Activated naive CD4-positive, alpha-beta T cell treated with anti-CD3 and anti-CD28 coated beads for 36 hours (primary cell): ENCODE data around the gene SMIM27. TPM values are rescaled to one million over a fixed set of nuclear protein-coding genes. Genes with fewer than 3 reads are reported as not detected.
A peak's percentile ranks its signal among the peaks of the same experiment; 100 is the strongest.

Source experiments
- CTCF ChIA-PET: fragments of 350-600 bp; sonication (Branson Sonifier 250); formaldehyde crosslinking; loops from one replicate; lab custom pipeline; 2021; ENCODE audit warnings: antibody characterized with exemption; lab: Charles Lee
- DNase-seq: peaks from one replicate; pipeline ENCODE4 v3.0.0-alpha.2; 2020
- H3K27ac Mint-ChIP-seq: one replicate; pipeline ENCODE4 v1.8.0; 2021; ENCODE audit warnings: mild to moderate bottlenecking, mixed read lengths
- H3K27me3 Mint-ChIP-seq: one replicate; pipeline ENCODE4 v1.8.0; 2021; ENCODE audit warnings: low read depth, mixed read lengths
- H3K36me3 Mint-ChIP-seq: one replicate; pipeline ENCODE4 v1.8.0; 2021; ENCODE audit warnings: low read depth, mixed read lengths
- H3K4me1 Mint-ChIP-seq: one replicate; pipeline ENCODE4 v1.8.0; 2021; ENCODE audit warnings: low read depth, mixed read lengths
- H3K4me3 Mint-ChIP-seq: one replicate; pipeline ENCODE4 v1.8.0; 2021; ENCODE audit warnings: mild to moderate bottlenecking, moderate library complexity, mixed read lengths
- H3K9me3 Mint-ChIP-seq: one replicate; pipeline ENCODE4 v1.8.0; 2021; ENCODE audit warnings: mixed read lengths
- intact Hi-C: fragments of 100-400 bp; cut with micrococcal nuclease; formaldehyde crosslinking; loops from one replicate; pipeline ENCODE4 v1.15.1; 2023
- total RNA-seq, 2 experiments: library from RNA; stranded (reverse); gene quantifications; one replicate each; pipeline ENCODE4 v1.2.3, GENCODE V29; 2021

The SMIM27 gene
- total RNA-seq, 2 experiments from 2014 or later: 25.8 to 27.1 TPM

DNA sequence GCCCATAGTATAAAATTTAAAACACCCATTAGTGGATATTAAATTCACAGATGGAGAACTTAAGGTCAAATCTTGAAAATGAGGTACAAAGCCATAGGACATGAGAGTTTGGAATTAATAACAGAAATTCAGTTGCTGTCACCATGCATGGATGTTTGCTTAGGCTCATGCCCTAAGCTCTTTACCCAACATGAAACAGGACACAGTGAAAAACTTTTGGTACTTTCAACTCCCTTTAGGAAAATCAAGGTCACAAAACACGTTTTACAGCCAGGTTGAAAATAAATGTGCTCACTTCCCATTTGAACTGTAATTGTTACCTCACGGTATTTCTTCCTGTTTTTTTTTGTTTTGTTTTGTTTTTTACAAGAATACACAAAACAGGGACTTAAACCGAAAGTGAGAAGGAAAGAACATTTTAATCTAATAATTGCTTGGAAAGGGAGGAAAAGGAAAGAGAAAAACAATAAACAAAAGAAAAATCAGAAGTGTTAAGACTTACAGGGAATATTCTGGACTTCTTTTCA is 6.3 kb downstream of the SMIM27 start:
- Mint-ChIP-seq H3K9me3 (no peaks in the 10 kb centered on the region), H3K27ac (peak overlapping the region; percentile 17), H3K36me3 (peaks cover 9% of the 10 kb centered on the region), H3K27me3 (no peaks in the 10 kb centered on the region), H3K4me3 (no peak overlapping the region), H3K4me1 (peaks cover 36% of the 10 kb centered on the region)
- CTCF ChIA-PET: interaction anchor here (0.6 to 1.1 kb wide), 3 partner anchors 14 to 179 kb away, joined by 3 to 5 read pairs (median 3); no protein-coding TSS in a partner anchor
- intact Hi-C loops: loop anchor here (10.0 kb wide), 1 partner anchor 896 kb away; no protein-coding TSS in a partner anchor
- no peak for DNase-seq

DNA sequence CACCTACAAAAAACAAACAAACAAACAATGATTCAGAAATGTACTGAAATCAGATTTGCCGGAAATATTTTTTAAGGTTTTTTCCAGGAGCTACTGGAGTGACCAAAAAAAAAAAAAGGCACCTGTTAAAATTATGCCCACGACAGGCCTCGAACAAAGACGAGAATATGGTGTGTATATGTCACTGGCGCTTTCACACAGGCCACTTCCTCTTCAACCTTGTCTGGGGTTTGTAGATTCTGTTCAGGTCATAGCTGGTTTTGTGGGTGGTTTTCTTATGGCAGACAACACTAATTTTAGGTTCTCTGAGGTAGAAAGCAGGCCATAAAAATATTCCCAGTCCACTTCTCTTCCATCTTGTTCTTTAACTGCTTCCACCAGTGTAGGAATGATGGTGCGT is 13.8 kb downstream of the SMIM27 start:
- CTCF ChIA-PET: interaction anchor here (0.6 to 1.7 kb wide), 2 partner anchors 11 to 1930 kb away, joined by 3 to 5 read pairs; no protein-coding TSS in a partner anchor
- Mint-ChIP-seq H3K4me3 (no peak overlapping the region), H3K27me3 (no peaks in the 10 kb centered on the region), H3K36me3 (peaks cover 18% of the 10 kb centered on the region), H3K27ac (no peak overlapping the region), H3K4me1 (peaks cover 12% of the 10 kb centered on the region), H3K9me3 (no peaks in the 10 kb centered on the region)
- no peak for DNase-seq
- intact Hi-C loops: no loop called here

DNA sequence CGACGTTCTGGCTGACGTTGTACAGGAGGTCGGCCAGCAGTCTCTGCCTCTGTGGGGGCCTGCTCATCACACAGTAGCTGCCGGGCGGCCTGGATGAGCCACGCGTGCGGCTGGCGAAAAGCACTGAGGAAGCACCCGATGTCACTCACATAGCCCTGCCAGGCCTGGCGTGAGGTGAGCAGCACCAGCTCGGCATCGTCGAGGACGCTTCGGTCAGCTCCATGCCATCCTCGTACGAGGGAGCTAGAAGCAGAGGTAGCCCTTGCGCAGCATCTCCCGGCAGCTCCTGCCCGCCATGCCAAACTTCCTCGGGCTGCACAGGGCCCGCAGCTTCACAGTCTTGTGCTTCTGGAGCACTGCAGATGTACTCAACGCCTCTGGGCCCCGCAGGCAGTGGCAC is 14.6 kb downstream of the SMIM27 start:
- H3K36me3 Mint-ChIP-seq: peaks cover 18% of the 10 kb centered on the region
- H3K27ac Mint-ChIP-seq: no peak overlapping the region
- no peak for DNase-seq
- H3K4me3 Mint-ChIP-seq: no peak overlapping the region
- peaks cover 15% of the 10 kb centered on the region for H3K4me1 Mint-ChIP-seq
- CTCF ChIA-PET: interaction anchor here (0.5 to 1.7 kb wide), 3 partner anchors 12 to 41 kb away, joined by 3 to 8 read pairs (median 5); partner anchors contain the start of gene RIGI
- H3K9me3 Mint-ChIP-seq: no peaks in the 10 kb centered on the region
- H3K27me3 Mint-ChIP-seq: no peaks in the 10 kb centered on the region
- intact Hi-C loops: no loop called here

DNA sequence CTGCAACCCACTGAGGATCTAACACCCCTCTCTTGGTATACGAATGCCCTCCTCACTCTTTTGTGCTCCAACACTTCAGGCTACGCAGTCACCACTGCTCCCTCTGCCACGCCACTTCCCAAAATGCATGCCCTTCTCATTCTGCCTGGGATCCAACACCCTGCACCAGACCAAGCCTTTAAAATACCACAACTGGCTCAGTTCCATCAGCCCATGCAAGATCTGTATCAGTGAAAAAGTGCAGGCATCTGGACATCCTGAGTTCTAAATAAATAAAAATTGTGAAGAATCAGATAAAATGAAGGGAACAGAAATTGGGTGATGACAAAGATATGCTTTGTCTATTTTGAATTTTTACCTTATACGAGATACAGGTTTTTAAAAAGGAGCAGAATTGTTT is 18.1 kb downstream of the SMIM27 start:
- Mint-ChIP-seq H3K4me3 (no peak overlapping the region), H3K9me3 (no peaks in the 10 kb centered on the region), H3K36me3 (peaks cover 21% of the 10 kb centered on the region), H3K27ac (no peak overlapping the region), H3K27me3 (no peaks in the 10 kb centered on the region), H3K4me1 (peaks cover 16% of the 10 kb centered on the region)
- CTCF ChIA-PET: no interaction called here
- intact Hi-C loops: loop anchor here (1.0 kb wide), 1 partner anchor 11 kb away; no protein-coding TSS in a partner anchor
- no peak for DNase-seq

DNA sequence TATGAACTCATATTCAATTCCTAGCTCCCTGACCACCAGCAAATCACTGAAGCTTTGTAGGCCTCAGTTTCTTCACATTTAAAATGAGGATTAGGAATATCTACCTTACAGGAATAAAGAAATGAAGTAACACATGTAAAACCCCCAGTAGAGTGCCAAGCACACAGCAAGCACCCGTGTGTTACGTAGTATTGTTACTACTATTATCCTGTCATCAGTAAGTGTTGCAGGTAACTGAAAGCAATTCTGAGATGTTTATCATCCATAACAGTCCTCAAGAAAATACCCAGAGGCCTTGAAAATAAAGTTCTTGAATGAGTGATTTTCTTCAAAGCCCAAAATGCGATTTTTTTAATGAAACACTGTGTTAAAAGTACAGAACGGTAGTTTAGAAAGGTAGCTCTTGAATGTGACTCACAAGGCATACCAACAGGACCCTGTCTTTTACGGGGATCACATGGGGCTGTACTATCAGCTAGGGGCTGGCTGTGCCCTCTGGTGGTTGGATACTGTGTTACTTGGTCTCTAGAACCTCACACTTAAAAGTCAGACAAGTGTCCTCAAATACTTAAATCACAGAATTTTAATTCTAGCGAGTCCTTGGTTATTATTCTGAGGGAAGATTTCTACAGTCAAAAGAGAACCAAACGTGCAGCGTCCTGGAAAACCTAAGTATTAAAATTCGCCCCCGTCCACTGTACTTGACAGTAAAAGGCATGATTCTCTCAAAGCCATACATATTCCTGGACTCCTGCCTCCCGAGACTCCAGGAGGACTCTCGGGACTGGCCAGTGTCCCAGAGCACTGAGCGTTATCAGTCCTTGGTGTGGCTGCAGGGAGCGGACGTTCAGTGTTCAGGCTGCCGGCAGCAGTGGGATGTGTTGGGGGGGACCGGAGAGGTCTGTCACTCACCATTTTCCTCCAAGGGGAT is 20.1 kb downstream of the SMIM27 start:
- Mint-ChIP-seq H3K27ac (peak overlapping the region; percentile 92), H3K36me3 (peaks cover 14% of the 10 kb centered on the region), H3K9me3 (no peaks in the 10 kb centered on the region), H3K27me3 (no peaks in the 10 kb centered on the region), H3K4me3 (peak overlapping the region; percentile 88), H3K4me1 (peaks cover 16% of the 10 kb centered on the region)
- CTCF ChIA-PET: interaction anchor here (0.8 to 4.0 kb wide), 20 partner anchors 9 to 193 kb away, joined by 3 to 90 read pairs (median 5); partner anchors contain the start of genes ACO1, RIGI, SMIM27 and TOPORS
- intact Hi-C loops: loop anchor here (1.0 to 2.0 kb wide), 6 partner anchors 20 to 505 kb away; partner anchors contain the start of genes DNAJA1, RIGI, SMIM27 and SMU1
- peak; percentile 88 for DNase-seq

DNA sequence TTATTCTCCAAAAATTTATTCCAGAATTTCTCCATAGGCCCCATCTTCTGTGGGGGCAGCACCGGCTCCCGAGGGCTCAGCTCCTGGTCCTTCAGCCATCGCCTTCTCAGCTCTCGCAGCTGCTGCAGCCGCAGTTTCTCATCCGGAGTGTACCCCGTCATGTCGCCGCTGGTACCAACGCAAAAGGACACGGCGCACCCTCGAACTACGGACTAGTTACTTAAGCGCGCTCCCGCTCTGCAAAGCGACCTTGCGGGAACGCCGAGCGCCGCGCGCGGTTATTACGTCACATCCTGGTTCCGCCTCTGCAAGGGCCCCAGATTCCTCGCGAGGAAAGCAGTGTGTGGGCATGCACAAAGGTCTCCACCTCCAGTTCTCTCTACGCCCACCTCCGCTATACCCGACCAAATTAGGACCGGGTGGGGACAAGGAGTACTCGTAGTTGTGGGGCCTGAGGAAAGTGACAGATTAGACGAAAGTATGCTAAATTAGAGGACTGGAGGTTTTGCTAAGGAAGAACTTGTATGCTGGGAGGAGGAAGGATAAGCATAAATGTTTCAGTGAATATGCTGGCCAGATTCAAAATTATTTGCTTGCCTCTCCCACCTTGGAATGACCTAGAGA is 20.9 kb downstream of the SMIM27 start, which contains the start of gene NDUFB6:
Gene NDUFB6 (minus strand): TSS at position 260 of the 624 bp plus-strand sequence. CDS start 99 bp downstream, at position 161.
- H3K9me3 Mint-ChIP-seq: no peaks in the 10 kb centered on the region
- peaks cover 16% of the 10 kb centered on the region for H3K4me1 Mint-ChIP-seq
- H3K36me3 Mint-ChIP-seq: peaks cover 12% of the 10 kb centered on the region
- peak within 1 kb of the TSS; percentile 88 for H3K4me3 Mint-ChIP-seq
- CTCF ChIA-PET: interaction anchor here (0.6 to 4.0 kb wide), 10 partner anchors 9 to 194 kb away, joined by 3 to 90 read pairs (median 10); partner anchors contain the start of genes ACO1, RIGI, SMIM27 and TOPORS
- peaks cover 2% of the 10 kb centered on the region for H3K27me3 Mint-ChIP-seq
- peak within 1 kb of the TSS; percentile 92 for H3K27ac Mint-ChIP-seq
- intact Hi-C loops: loop anchor here (1.0 to 2.0 kb wide), 10 partner anchors 21 to 691 kb away; partner anchors contain the start of genes ACO1, APTX, BAG1 and DNAJA1
- DNase-seq: peak; percentile 98

DNA sequence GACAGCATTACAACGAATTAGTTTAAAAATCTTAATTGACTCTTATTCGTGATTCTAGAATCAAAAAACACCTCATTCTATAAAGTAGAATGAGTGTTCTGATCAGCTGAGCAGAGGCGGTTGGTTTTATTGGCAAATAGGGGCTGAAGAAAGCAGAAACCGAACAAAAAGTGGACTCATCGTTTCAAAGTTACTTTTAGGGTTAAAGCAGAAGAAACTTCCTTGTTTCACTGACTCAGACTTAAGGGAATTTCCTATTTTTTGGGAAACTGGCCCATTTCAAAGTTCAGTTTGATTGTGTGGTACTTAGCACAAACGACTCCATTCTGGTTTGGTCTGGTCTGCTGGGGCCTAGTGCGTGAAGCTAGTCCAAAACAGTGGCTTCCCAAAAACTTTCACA is 21.7 kb downstream of the SMIM27 start:
- DNase-seq: no peak
- Mint-ChIP-seq H3K27me3 (peaks cover 2% of the 10 kb centered on the region), H3K36me3 (peaks cover 8% of the 10 kb centered on the region), H3K27ac (peak overlapping the region; percentile 92), H3K4me1 (peaks cover 16% of the 10 kb centered on the region), H3K4me3 (peak overlapping the region; percentile 88), H3K9me3 (no peaks in the 10 kb centered on the region)
- CTCF ChIA-PET: interaction anchor here (0.6 to 4.0 kb wide), 7 partner anchors 8 to 195 kb away, joined by 3 to 90 read pairs (median 15); partner anchors contain the start of genes ACO1 and RIGI
- intact Hi-C loops: loop anchor here (1.0 to 2.0 kb wide), 6 partner anchors 141 to 690 kb away; partner anchors contain the start of genes ACO1, APTX, BAG1 and SMU1

DNA sequence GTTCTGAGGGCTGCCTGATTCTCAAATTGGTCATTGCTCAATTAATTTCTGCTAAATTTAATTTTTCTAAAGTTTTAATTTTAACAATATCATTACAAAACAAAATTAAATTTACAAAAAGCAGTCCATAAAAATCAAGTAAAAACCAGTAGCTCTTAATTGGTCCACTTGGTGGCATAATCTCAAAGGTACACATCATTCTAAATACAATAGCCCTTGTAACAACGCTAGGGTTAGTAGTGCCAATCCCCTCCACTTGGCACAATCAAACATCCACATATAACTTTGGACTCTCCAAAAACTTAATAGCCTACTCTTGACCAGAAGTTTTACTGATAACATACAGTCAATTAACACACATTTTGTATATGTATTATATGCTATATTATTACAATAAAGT is 22.7 kb downstream of the SMIM27 start:
- no peak for DNase-seq
- intact Hi-C loops: no loop called here
- H3K4me3 Mint-ChIP-seq: no peak overlapping the region

DNA sequence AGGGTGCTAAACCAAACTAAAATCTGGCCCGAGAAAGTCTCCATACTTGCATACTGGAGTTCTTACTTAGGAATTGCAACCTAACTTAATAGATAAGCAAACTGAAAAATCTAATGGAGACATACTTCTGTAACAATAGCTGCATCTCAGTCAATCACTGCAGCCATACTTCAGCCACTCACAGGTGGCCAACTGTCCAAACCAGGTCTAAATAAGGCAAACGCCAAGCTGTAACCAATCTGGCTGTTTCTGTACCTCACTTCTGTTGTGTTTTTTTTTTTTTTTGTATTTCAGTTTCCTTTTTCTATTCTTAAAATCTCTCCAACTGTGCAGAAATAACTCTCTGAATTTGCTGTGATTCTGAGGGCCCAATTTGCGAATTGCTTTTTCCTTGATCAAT is 25.2 kb downstream of the SMIM27 start:
- no peak for DNase-seq
- Mint-ChIP-seq H3K27me3 (peaks cover 11% of the 10 kb centered on the region), H3K36me3 (peaks cover 3% of the 10 kb centered on the region), H3K4me1 (peaks cover 3% of the 10 kb centered on the region), H3K27ac (no peak overlapping the region), H3K9me3 (no peaks in the 10 kb centered on the region), H3K4me3 (no peak overlapping the region)
- intact Hi-C loops: no loop called here
- CTCF ChIA-PET: interaction anchor here (8.8 kb wide), 1 partner anchor 200 kb away, joined by 322 read pairs; no protein-coding TSS in a partner anchor

More for the DNA sequence above, 22.7 kb downstream of the SMIM27 start:
- CTCF ChIA-PET: interaction anchor here (0.6 to 4.0 kb wide), 5 partner anchors 17 to 238 kb away, joined by 3 to 90 read pairs (median 3); partner anchors contain the start of gene ACO1
- Mint-ChIP-seq H3K27ac (no peak overlapping the region), H3K36me3 (peaks cover 8% of the 10 kb centered on the region), H3K4me1 (peaks cover 15% of the 10 kb centered on the region), H3K27me3 (peaks cover 7% of the 10 kb centered on the region), H3K9me3 (no peaks in the 10 kb centered on the region)

DNA sequence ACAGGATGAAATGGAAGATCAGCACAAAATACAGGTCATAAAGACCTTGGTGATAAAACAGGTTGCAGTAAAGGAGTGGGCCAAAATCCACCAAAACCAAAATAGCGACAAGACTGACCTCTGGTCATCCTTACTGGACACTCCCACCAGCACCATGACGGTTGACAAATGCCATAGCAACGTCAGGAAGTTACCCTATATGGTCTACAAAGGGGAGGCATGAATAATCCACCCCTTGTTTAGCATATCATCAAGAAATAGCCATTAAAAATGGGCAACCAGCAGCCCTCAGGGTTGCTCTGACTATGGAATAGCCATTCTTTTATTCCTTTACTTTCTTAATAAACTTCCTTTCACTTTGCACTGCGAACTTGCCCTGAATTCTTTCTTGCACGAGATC is 26.8 kb downstream of the SMIM27 start:
- CTCF ChIA-PET: interaction anchor here (0.7 to 8.8 kb wide), 18 partner anchors 9 to 395 kb away, joined by 3 to 322 read pairs (median 4); partner anchors contain the start of genes ACO1 and RIGI
- intact Hi-C loops: loop anchor here (1.0 kb wide), 1 partner anchor 200 kb away; no protein-coding TSS in a partner anchor
- H3K27ac Mint-ChIP-seq: no peak overlapping the region
- H3K4me3 Mint-ChIP-seq: no peak overlapping the region
- peaks cover 1% of the 10 kb centered on the region for H3K4me1 Mint-ChIP-seq
- H3K27me3 Mint-ChIP-seq: peaks cover 11% of the 10 kb centered on the region
- H3K9me3 Mint-ChIP-seq: no peaks in the 10 kb centered on the region
- DNase-seq: no peak
- H3K36me3 Mint-ChIP-seq: no peaks in the 10 kb centered on the region

DNA sequence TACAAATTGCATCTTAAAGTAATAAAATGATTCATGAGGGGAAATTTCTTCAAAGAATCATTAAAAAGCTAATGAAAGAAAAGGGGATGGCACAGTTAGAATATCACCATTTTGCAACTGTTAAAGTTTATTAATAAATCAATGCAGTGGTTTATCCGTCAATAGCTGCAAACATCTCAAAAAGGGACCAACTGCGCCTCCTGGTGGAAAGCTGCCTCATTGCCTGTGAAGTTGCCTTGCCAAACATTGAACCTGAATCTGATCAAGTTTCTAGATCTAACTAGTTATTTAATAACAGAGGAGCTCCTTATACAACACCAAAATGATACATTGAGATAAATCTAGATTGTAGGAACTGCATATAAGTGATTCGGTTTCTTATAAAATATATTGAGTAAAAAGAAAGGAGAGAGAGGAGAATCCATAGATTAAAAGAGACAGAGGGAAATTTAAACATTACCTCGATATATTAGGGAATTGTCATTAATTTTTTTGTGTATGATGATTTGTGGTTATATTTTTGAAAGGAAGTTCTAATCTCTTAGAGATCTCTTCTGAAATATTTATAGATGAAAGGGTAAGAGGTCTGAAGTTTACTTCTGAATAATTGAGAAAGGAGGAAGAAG is 27.7 kb downstream of the SMIM27 start:
- Mint-ChIP-seq H3K27ac (no peak overlapping the region), H3K36me3 (no peaks in the 10 kb centered on the region), H3K4me1 (no peaks in the 10 kb centered on the region), H3K27me3 (peaks cover 13% of the 10 kb centered on the region), H3K9me3 (no peaks in the 10 kb centered on the region), H3K4me3 (no peak overlapping the region)
- DNase-seq: peak; percentile 89
- CTCF ChIA-PET: interaction anchor here (0.5 to 8.8 kb wide), 27 partner anchors 8 to 394 kb away, joined by 3 to 322 read pairs (median 4); partner anchors contain the start of genes ACO1 and RIGI
- intact Hi-C loops: loop anchor here (1.0 kb wide), 1 partner anchor 201 kb away; no protein-coding TSS in a partner anchor
